GM21360 (cell line): ENCODE data around the gene TRPV4.

Source experiments
- ATAC-seq: cut with Tn5 transposase; IDR thresholded peaks from one replicate; pipeline ENCODE4 v1.9.1; 2021; ENCODE audit warnings: mild to moderate bottlenecking, moderate library complexity; ENCODE audit not compliant: unreplicated experiment

Gene TRPV4

GRCh38 chr12:109781668-109782325 is 51.4 kb downstream of the TRPV4 start:
- no peak for ATAC-seq

- ATAC-seq, result no peak
These were observed 53.8 kb downstream of the TRPV4 start for GRCh38 chr12:109779382-109779781.

- no peak for ATAC-seq
These were observed 54.5 kb downstream of the TRPV4 start for GRCh38 chr12:109778684-109779083.

- ATAC-seq, result no peak
These were observed 55.7 kb downstream of the TRPV4 start for GRCh38 chr12:109777544-109777943.

GRCh38 chr12:109776624-109777023 is 56.6 kb downstream of the TRPV4 start:
- ATAC-seq, result no peak

GRCh38 chr12:109775172-109775881 is 57.9 kb downstream of the TRPV4 start:
- ATAC-seq, result no peak

GRCh38 chr12:109773384-109774011 is 59.7 kb downstream of the TRPV4 start:
- ATAC-seq, result no peak

- ATAC-seq, result no peak
These were observed 60.4 kb downstream of the TRPV4 start for GRCh38 chr12:109772622-109773321.

- no peak for ATAC-seq
These were observed 61.2 kb downstream of the TRPV4 start for GRCh38 chr12:109771746-109772621.

- ATAC-seq, result no peak
These were observed 62.1 kb downstream of the TRPV4 start for GRCh38 chr12:109770861-109771670.

- no peak for ATAC-seq
These were observed 62.9 kb downstream of the TRPV4 start for GRCh38 chr12:109770104-109770860.

GRCh38 chr12:109768901-109769670 is 64.1 kb downstream of the TRPV4 start:
- no peak for ATAC-seq

GRCh38 chr12:109767991-109768900 is 65.0 kb downstream of the TRPV4 start:
- no peak for ATAC-seq

- ATAC-seq, result no peak
These were observed 65.7 kb downstream of the TRPV4 start for GRCh38 chr12:109767456-109767855.

GRCh38 chr12:109766251-109766778 is 66.9 kb downstream of the TRPV4 start:
- no peak for ATAC-seq

- no peak for ATAC-seq
These were observed 67.8 kb downstream of the TRPV4 start for GRCh38 chr12:109765446-109765810.
